GM19395 (cell line): Measurements from ENCODE around the gene GJD3.
"Not testable (repeated sequence)": the region's sequence is repeated elsewhere in the genome, so short reads cannot be mapped to it uniquely, and the experiment has no call there.

ENCODE experiments used
- ATAC-seq: cut with Tn5 transposase; IDR thresholded peaks from one replicate; pipeline ENCODE4 v1.9.1; 2021; ENCODE audit warnings: mild to moderate bottlenecking, moderate library complexity; ENCODE audit not compliant: unreplicated experiment

Gene GJD3

GRCh38 chr17:40369923-40370322 lies 5.4 kb upstream of the GJD3 start:
- ATAC-seq = no peak

- ATAC-seq = not testable (repeated sequence)
Observed at GRCh38 chr17:40367728-40368127, 3.2 kb upstream of the GJD3 start.

GRCh38 chr17:40366861-40367518 lies 2.5 kb upstream of the GJD3 start:
- ATAC-seq = no peak

- no peak for ATAC-seq
Observed at GRCh38 chr17:40366076-40366860, 1.7 kb upstream of the GJD3 start.

- ATAC-seq = no peak
Observed at GRCh38 chr17:40364906-40365305, 369 bp upstream of the GJD3 start.

- no peak for ATAC-seq
Observed at GRCh38 chr17:40363111-40363827, 1.3 kb downstream of the GJD3 start.

GRCh38 chr17:40362696-40363110 lies 1.8 kb downstream of the GJD3 start:
- ATAC-seq = no peak

- no peak for ATAC-seq
Observed at GRCh38 chr17:40361925-40362695, 2.4 kb downstream of the GJD3 start.

- no peak for ATAC-seq
Observed at GRCh38 chr17:40361063-40361924, 3.2 kb downstream of the GJD3 start.

GRCh38 chr17:40360091-40360490 lies 4.4 kb downstream of the GJD3 start:
- no peak for ATAC-seq

- no peak for ATAC-seq
Observed at GRCh38 chr17:40358323-40359038, 6.1 kb downstream of the GJD3 start.

- no peak for ATAC-seq
Observed at GRCh38 chr17:40356990-40357881, 7.3 kb downstream of the GJD3 start.

GRCh38 chr17:40355804-40356758 lies 8.5 kb downstream of the GJD3 start:
- no peak for ATAC-seq

- no peak for ATAC-seq
Observed at GRCh38 chr17:40355123-40355803, 9.3 kb downstream of the GJD3 start.

GRCh38 chr17:40354221-40355122 lies 10.1 kb downstream of the GJD3 start:
- ATAC-seq = no peak
